ENCODE measurements around the gene RASSF3.

- TF ChIP-seq CTCF (IDR thresholded peaks at IDR 0.05) (no peak), POLR2A (IDR thresholded peaks at IDR 0.05) (no peak)
Measured at GRCh38 chr12:64631197-64631596, 20.9 kb downstream of the RASSF3 start.
